Lower lobe of right lung (tissue), 2 donors: ENCODE results near the gene C3orf20. TPM values are rescaled to one million over a fixed set of nuclear protein-coding genes. Genes with fewer than 3 reads are reported as not detected.

ENCODE experiments used
- ATAC-seq, 2 donors: fragments of 200-7000 bp; cut with Tn5 transposase; one replicate each; pipeline ENCODE4 v1.9.1; 2020 to 2022; ENCODE audit warnings: mild to moderate bottlenecking in 2 of 2, moderate library complexity in 2 of 2
- DNase-seq: peaks from one replicate; pipeline ENCODE4 v3.0.0-alpha.2; 2020
- H3K27ac ChIP-seq: fragments of 200-600 bp; one replicate; pipeline ENCODE4 v1.8.0; 2022
- H3K27me3 ChIP-seq: fragments of 200-600 bp; one replicate; pipeline ENCODE4 v1.8.0; 2022; ENCODE audit warnings: low read depth
- H3K36me3 ChIP-seq: fragments of 200-600 bp; one replicate; pipeline ENCODE4 v1.8.0; 2022; ENCODE audit warnings: mild to moderate bottlenecking
- H3K4me1 ChIP-seq: fragments of 200-600 bp; one replicate; pipeline ENCODE4 v1.8.0; 2022
- H3K4me3 ChIP-seq: fragments of 200-600 bp; one replicate; pipeline ENCODE4 v1.8.0; 2022; ENCODE audit warnings: mild to moderate bottlenecking
- H3K9me3 ChIP-seq: fragments of 200-600 bp; one replicate; pipeline ENCODE4 v1.8.0; 2022
- intact Hi-C: fragments of 100-400 bp; cut with DNase I; formaldehyde crosslinking; loops from one replicate; pipeline ENCODE4 v1.11.0; 2022
- total RNA-seq: library from RNA; stranded (reverse); fragmentation: NEBNext Ultra II Directional; extraction: Animal tissue kit (Norgen Biotek cat#: 25700); gene quantifications from one replicate; pipeline ENCODE4 v1.2.1, GENCODE V29; 2021
- TF ChIP-seq, protein P1 (sequence below): fragments of 200-600 bp; IDR thresholded peaks from one replicate; pipeline ENCODE4 v1.8.0; 2022; ENCODE audit warnings: antibody characterized with exemption, mild to moderate bottlenecking
- donor health status: DM: no; HTN: yes; CAD: no; lungs with severe emphysema.

The C3orf20 gene
- total RNA-seq, 1 donor from 2014 or later = not detected

DNA sequence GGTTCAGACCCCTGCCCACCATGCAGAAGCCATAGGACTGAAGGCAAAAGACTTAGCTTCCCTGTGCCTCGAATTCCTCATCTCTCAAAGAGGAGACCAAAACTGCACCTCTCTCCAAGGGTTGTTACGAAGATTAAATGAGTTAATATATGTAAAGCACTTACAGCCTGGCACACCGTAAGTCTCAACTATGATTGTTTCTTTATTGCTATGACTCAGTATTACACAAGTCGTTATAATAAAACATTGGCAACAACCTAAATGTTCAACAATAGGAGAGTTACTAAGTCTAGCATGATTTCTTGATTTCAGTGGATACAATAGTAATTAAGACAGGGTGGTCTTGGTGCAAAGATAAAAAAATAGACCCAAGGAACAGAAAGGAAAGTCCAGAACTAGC, 124.2 kb downstream of the C3orf20 start:
- H3K27ac ChIP-seq = no peak overlapping the region
- intact Hi-C loops = loop anchor here (10.0 kb wide), 1 partner anchor 126 kb away; no protein-coding TSS in a partner anchor
- no peaks in the 10 kb centered on the region for H3K9me3 ChIP-seq
- H3K4me3 ChIP-seq = no peak overlapping the region
- ATAC-seq (no peak), DNase-seq (no peak)
- H3K27me3 ChIP-seq = no peaks in the 10 kb centered on the region
- TF ChIP-seq, protein P1, sequence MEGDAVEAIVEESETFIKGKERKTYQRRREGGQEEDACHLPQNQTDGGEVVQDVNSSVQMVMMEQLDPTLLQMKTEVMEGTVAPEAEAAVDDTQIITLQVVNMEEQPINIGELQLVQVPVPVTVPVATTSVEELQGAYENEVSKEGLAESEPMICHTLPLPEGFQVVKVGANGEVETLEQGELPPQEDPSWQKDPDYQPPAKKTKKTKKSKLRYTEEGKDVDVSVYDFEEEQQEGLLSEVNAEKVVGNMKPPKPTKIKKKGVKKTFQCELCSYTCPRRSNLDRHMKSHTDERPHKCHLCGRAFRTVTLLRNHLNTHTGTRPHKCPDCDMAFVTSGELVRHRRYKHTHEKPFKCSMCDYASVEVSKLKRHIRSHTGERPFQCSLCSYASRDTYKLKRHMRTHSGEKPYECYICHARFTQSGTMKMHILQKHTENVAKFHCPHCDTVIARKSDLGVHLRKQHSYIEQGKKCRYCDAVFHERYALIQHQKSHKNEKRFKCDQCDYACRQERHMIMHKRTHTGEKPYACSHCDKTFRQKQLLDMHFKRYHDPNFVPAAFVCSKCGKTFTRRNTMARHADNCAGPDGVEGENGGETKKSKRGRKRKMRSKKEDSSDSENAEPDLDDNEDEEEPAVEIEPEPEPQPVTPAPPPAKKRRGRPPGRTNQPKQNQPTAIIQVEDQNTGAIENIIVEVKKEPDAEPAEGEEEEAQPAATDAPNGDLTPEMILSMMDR = no peak
- no peaks in the 10 kb centered on the region for H3K36me3 ChIP-seq
- H3K4me1 ChIP-seq = peaks cover 18% of the 10 kb centered on the region

DNA sequence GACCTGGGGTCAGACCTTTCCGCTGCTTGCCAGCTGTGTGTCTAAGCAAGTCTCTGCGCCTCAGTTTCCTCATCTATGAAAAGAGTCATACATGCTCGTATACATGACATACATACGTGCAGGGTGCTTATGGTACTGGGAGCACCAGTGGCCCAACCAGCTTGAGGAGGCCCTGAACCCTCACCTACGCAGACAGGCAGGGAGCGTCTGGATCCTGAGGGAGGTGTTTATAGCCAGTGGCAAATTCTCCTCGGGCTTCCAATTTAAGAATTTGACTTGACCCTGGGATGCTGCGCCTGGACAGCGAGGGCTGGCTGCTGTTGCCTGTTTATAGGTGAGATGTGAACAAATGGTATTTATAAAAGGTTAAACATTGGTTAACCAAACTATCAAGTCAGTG, 126.1 kb downstream of the C3orf20 start:
- ATAC-seq (no peak), DNase-seq (no peak)
- no peak overlapping the region for H3K27ac ChIP-seq
- H3K36me3 ChIP-seq = no peaks in the 10 kb centered on the region
- TF ChIP-seq, protein P1 = no peak
- H3K9me3 ChIP-seq = no peaks in the 10 kb centered on the region
- intact Hi-C loops = no loop called here
- H3K27me3 ChIP-seq = no peaks in the 10 kb centered on the region
- H3K4me1 ChIP-seq = peaks cover 26% of the 10 kb centered on the region
- H3K4me3 ChIP-seq = no peak overlapping the region

DNA sequence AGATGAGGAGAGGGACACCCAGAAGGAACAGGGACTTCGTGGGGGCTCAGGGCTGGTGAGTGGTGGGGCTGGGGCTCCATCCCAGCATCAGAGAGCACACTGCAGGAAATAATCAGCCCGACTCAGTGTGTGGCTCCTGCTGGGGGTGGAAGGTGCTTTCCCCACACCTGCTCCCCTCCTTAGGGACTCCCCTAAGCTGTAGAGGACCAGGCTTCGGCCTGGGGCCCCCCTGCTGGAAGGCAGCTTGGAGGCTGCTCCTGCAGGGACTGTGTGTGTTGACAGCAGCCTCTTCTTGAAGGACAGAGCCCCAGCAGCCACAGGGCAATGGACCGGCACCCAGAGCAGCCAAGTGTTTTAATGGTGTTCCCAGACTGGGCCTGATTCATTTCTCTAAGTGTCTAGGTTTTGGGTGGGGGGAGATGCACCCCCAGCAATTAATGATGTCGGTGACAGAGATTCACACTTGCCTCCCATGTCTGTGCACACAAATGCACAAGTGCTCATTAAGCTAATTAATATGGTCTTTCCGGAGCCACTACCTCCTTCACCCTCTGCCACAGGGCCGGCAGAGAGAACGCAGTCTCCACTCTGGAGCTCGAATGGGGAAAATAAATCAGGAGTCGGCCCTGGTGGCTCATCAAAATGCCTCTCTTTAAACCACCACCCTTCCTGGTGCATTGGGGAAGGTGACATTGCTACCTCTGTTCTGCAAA, 126.9 kb downstream of the C3orf20 start:
- no peak for DNase-seq
- intact Hi-C loops = no loop called here
- no peak overlapping the region for H3K27ac ChIP-seq

DNA sequence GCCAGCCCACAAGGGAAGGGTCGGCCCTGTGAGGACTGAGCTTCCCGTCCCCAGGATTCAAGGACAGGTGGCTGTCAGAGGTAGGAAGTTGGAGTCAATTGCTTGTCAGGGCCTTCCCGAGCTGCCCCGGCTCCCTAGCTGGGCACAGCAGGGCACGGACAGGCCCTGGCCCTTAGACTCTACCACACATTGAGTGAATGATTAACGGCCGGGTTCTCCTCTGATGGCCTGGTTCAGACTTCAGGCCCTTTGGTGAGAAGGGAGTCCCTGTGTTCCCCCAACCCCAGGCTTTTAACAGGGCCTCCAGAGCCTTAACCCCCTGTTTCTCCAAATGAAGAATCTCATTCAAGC, 127.4 kb downstream of the C3orf20 start:
- Histone ChIP-seq H3K27ac (no peak overlapping the region), H3K36me3 (no peaks in the 10 kb centered on the region), H3K4me1 (peaks cover 34% of the 10 kb centered on the region), H3K27me3 (no peaks in the 10 kb centered on the region), H3K4me3 (no peak overlapping the region), H3K9me3 (no peaks in the 10 kb centered on the region)
- intact Hi-C loops = no loop called here
- TF ChIP-seq, protein P1 = no peak
- no peak for ATAC-seq
- no peak for DNase-seq

More for the DNA sequence above, 126.9 kb downstream of the C3orf20 start:
- no peak overlapping the region for H3K4me3 ChIP-seq
- no peaks in the 10 kb centered on the region for H3K9me3 ChIP-seq
- TF ChIP-seq, protein P1 = no peak
- peaks cover 29% of the 10 kb centered on the region for H3K4me1 ChIP-seq
- no peak for ATAC-seq
- no peaks in the 10 kb centered on the region for H3K27me3 ChIP-seq
- no peaks in the 10 kb centered on the region for H3K36me3 ChIP-seq

DNA sequence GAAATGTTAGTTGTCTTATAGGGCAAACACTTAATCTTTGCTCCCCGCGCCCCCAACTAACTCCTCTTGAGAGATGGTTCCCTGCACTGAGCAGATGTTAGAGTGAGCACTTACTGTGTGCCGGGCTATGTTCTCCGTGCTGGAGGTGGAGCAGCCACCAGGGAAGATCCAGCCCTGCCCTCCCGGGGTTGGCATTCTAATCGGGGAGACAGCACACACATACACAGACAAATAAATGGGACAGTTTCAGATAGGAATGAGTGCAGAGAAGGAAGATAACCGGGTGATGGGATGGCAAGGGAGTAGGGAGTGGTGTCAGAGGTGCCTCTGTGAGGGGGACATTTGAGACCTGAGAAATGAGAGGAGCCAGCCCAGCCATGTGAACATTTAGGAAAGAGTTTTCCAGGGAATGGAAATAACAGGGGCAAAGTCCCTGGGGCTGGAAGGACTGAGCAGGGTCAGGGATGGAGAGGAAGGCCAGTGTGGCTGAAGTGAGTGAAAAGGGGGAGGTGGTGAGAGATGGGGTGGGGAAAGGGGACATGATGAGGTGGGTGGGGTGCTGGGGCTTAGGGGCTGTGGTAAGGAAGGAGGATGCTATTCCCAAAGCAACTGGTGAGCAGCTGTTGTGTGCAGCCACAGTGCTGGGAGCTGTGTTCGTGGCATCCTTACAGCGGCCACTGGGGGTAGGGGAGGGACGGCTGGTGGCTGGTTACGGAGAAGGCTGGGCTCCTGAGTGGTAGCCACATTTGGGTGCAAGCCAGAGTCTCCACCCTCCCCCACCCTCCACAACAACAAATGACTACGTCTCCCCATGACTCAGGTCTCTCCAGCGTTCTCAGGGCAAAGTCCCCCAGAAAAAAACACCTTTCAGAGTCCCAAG, 128.4 kb downstream of the C3orf20 start:
- no peak for DNase-seq
- Histone ChIP-seq H3K4me3 (no peak overlapping the region), H3K4me1 (peaks cover 39% of the 10 kb centered on the region), H3K36me3 (no peaks in the 10 kb centered on the region), H3K27me3 (no peaks in the 10 kb centered on the region), H3K9me3 (no peaks in the 10 kb centered on the region), H3K27ac (peak overlapping the region; percentile 81)
- ATAC-seq = peak in 1 of 2 donors; percentile 25
- TF ChIP-seq, protein P1 = no peak
- intact Hi-C loops = no loop called here
